Spleen (tissue), 11 donors: ENCODE results near the gene MYO10. TPM values are rescaled to one million over a fixed set of nuclear protein-coding genes. Genes with fewer than 3 reads are reported as not detected.

Experiments
- DNase-seq: peaks from one replicate; pipeline ENCODE4 v3.0.0-alpha.2; 2020
- H3K27ac ChIP-seq, 8 donors: fragments of 200-600 bp; sonication (generic) in 7 of 8; 1 replicate in 4 of 8; 2 replicates in 4 of 8; pipeline versions ENCODE4 v1.5.0 to v1.8.0; 2016 to 2021; ENCODE audit warnings: inconsistent platforms in 4 of 8, mild to moderate bottlenecking in 4 of 8, moderate library complexity in 1 of 8
- H3K27me3 ChIP-seq, 7 donors: fragments of 200-600 bp; sonication (generic) in 6 of 7; replicated peaks in 1 of 7; 1 replicate in 4 of 7; 2 replicates in 3 of 7; pipeline versions ENCODE4 v1.5.0 to v1.8.0; 2016 to 2021; ENCODE audit warnings: inconsistent platforms in 3 of 7, mild to moderate bottlenecking in 1 of 7
- H3K36me3 ChIP-seq, 6 donors: fragments of 200-600 bp; sonication (generic) in 5 of 6; 1 replicate in 4 of 6; 2 replicates in 2 of 6; pipeline versions ENCODE4 v1.5.0 to v1.8.0; 2016 to 2021; ENCODE audit warnings: inconsistent platforms in 2 of 6
- H3K4me1 ChIP-seq, 6 donors: fragments of 200-600 bp; sonication (generic) in 5 of 6; 1 replicate in 3 of 6; 2 replicates in 3 of 6; pipeline versions ENCODE4 v1.5.0 to v1.8.0; 2016 to 2021; ENCODE audit warnings: inconsistent platforms in 3 of 6
- H3K4me3 ChIP-seq, 8 donors: fragments of 200-600 bp; sonication (generic) in 7 of 8; 1 replicate in 4 of 8; 2 replicates in 4 of 8; pipeline versions ENCODE4 v1.5.0 to v1.8.0; 2016 to 2021; ENCODE audit warnings: inconsistent platforms in 4 of 8, mild to moderate bottlenecking in 4 of 8, moderate library complexity in 2 of 8
- H3K9me3 ChIP-seq, 8 donors: fragments of 200-600 bp; sonication (generic) in 7 of 8; 1 replicate in 4 of 8; 2 replicates in 4 of 8; pipeline versions ENCODE4 v1.5.0 to v1.8.0; 2016 to 2021; ENCODE audit warnings: inconsistent platforms in 4 of 8
- CTCF ChIP-seq, 11 experiments: fragments of 200-600 bp in 7 of 11; fragments of 450-650 bp in 4 of 11; sonication (generic) in 4 of 11; IDR thresholded peaks in 8 of 11; conservative IDR thresholded peaks in 3 of 11; 1 replicate in 7 of 11; 2 replicates in 4 of 11; pipeline versions ENCODE4 v1.4.0 to v1.8.0; 2016 to 2021; ENCODE audit warnings: antibody characterized with exemption in 11 of 11, inconsistent platforms in 4 of 11, mild to moderate bottlenecking in 1 of 11
- POLR2A ChIP-seq, 3 donors: fragments of 450-650 bp; IDR thresholded peaks; one replicate each; pipeline ENCODE4 v1.5.1; 2017; ENCODE audit warnings: antibody characterized with exemption in 3 of 3, mild to moderate bottlenecking in 1 of 3
- POLR2AphosphoS5 ChIP-seq, 3 donors: sonication (generic); formaldehyde crosslinking; IDR thresholded peaks; one replicate each; pipeline ENCODE4 v1.5.1; 2017; ENCODE audit warnings: antibody characterized with exemption in 3 of 3
- WGBS, 5 donors: extraction: QIAGEN DNeasy Blood & Tissue Kit in 3 of 5; methylation state at CpG; one replicate each; pipeline versions ENCODE4 v1.1.5 to v1.1.7; 2013 to 2018; 5-methylcytosine and 5-hydroxymethylcytosine counted together
- intact Hi-C: fragments of 100-400 bp; cut with DNase I; formaldehyde crosslinking; loops from one replicate; pipeline ENCODE4 v1.15.0; 2023; ENCODE audit warnings: low total_unique reads
- polyA plus RNA-seq, 3 donors: library from polyadenylated mRNA; stranded (reverse); fragments of 200-250 nt; gene quantifications; one replicate each; pipeline ENCODE4 v1.2.1, GENCODE V29; 2013
- total RNA-seq, 7 donors: library from RNA; depleted of rRNA in 3 of 7; stranded (reverse); fragments of >200 nt in 3 of 7; fragmentation: NEBNext Ultra II Directional in 4 of 7; extraction: Animal tissue kit (Norgen Biotek cat#: 25700) in 4 of 7; gene quantifications; one replicate each; pipeline versions ENCODE4 v1.1.0 to v1.2.1, GENCODE V29; 2016 to 2021
- donor health status: healthy with polysubstance abuse.
- donor health status: DM: no; HTN: no; CAD: no; lungs with moderate emphysema.
- donor health status: DM: no; HTN: no; CAD: no.
- donor health status: Bipolar disorder and iron deficiency.
- donor health status: healthy.
- donor health status: DM: no; HTN: no; CAD: no.
- donor health status: DM: yes; HTN: yes; CAD: no.

Gene MYO10
- total and polyA plus RNA-seq, 10 donors: 1.1 to 72.8 (median 32.7) TPM

GRCh38 chr5:16901021-16901644 is 35.0 kb downstream of the MYO10 start:
- no peaks in the 10 kb centered on the region for H3K9me3 ChIP-seq
- intact Hi-C loops: no loop called here
- H3K27ac ChIP-seq: no peak overlapping the region
- no peaks in the 10 kb centered on the region for H3K27me3 ChIP-seq
- DNase-seq: no peak
- no peak for TF ChIP-seq POLR2AphosphoS5 (IDR thresholded peaks at IDR 0.05)
- TF ChIP-seq CTCF (IDR thresholded peaks at IDR 0.05 in 8 of 11, conservative IDR thresholded peaks at IDR 0.05 in 3 of 11): no peak
- no peak for TF ChIP-seq POLR2A (IDR thresholded peaks at IDR 0.05)
- 80 to 92% (median 83%) methylated on average over 13 of the region's 13 CpGs for WGBS, 5 donors
- H3K4me1 ChIP-seq: peaks cover 0 to 22% (median 4%) of the 10 kb centered on the region in 6 donors
- H3K4me3 ChIP-seq: no peak overlapping the region
- no peaks in the 10 kb centered on the region for H3K36me3 ChIP-seq

- Histone ChIP-seq H3K36me3 (no peaks in the 10 kb centered on the region), H3K4me3 (no peak overlapping the region), H3K27me3 (no peaks in the 10 kb centered on the region), H3K4me1 (peaks cover 0 to 30% (median 5%) of the 10 kb centered on the region in 6 donors), H3K9me3 (no peaks in the 10 kb centered on the region), H3K27ac (no peak overlapping the region)
- no peak for DNase-seq
- 87 to 96% (median 92%) methylated on average over 12 of the region's 12 CpGs for WGBS, 5 donors
- intact Hi-C loops: no loop called here
- TF ChIP-seq POLR2A (IDR thresholded peaks at IDR 0.05): no peak
- TF ChIP-seq CTCF (IDR thresholded peaks at IDR 0.05 in 8 of 11, conservative IDR thresholded peaks at IDR 0.05 in 3 of 11): no peak
- TF ChIP-seq POLR2AphosphoS5 (IDR thresholded peaks at IDR 0.05): no peak
Observed at GRCh38 chr5:16899171-16899570, 36.9 kb downstream of the MYO10 start.

GRCh38 chr5:16897800-16898199 is 38.3 kb downstream of the MYO10 start:
- Histone ChIP-seq H3K4me3 (no peak overlapping the region), H3K27me3 (no peaks in the 10 kb centered on the region), H3K27ac (no peak overlapping the region), H3K9me3 (no peaks in the 10 kb centered on the region), H3K4me1 (peaks cover 0 to 30% (median 5%) of the 10 kb centered on the region in 6 donors), H3K36me3 (no peaks in the 10 kb centered on the region)
- no peak for TF ChIP-seq POLR2A (IDR thresholded peaks at IDR 0.05)
- no peak for TF ChIP-seq CTCF (IDR thresholded peaks at IDR 0.05 in 8 of 11, conservative IDR thresholded peaks at IDR 0.05 in 3 of 11)
- TF ChIP-seq POLR2AphosphoS5 (IDR thresholded peaks at IDR 0.05): no peak
- DNase-seq: no peak
- 86 to 97% (median 93%) methylated on average over 6 of the region's 6 CpGs for WGBS, 5 donors
- intact Hi-C loops: no loop called here

GRCh38 chr5:16897284-16897704 is 38.8 kb downstream of the MYO10 start:
- Histone ChIP-seq H3K9me3 (no peaks in the 10 kb centered on the region), H3K4me3 (no peak overlapping the region), H3K4me1 (peaks cover 0 to 27% (median 5%) of the 10 kb centered on the region in 6 donors), H3K27me3 (no peaks in the 10 kb centered on the region), H3K27ac (no peak overlapping the region), H3K36me3 (no peaks in the 10 kb centered on the region)
- DNase-seq: no peak
- 35 to 63% (median 56%) methylated on average over 7 of the region's 7 CpGs for WGBS, 5 donors
- TF ChIP-seq CTCF (IDR thresholded peaks at IDR 0.05 in 8 of 11, conservative IDR thresholded peaks at IDR 0.05 in 3 of 11): no peak
- no peak for TF ChIP-seq POLR2A (IDR thresholded peaks at IDR 0.05)
- TF ChIP-seq POLR2AphosphoS5 (IDR thresholded peaks at IDR 0.05): no peak
- intact Hi-C loops: no loop called here
